Hepatic stellate cell (primary cell): ENCODE results near the gene PACSIN3.
A peak's percentile ranks its signal among the peaks of the same experiment; 100 is the strongest.

ENCODE experiments used
- DNase-seq: peaks from one replicate; pipeline ENCODE4 v3.0.0; 2011; ENCODE audit warnings: low spot score

The PACSIN3 gene

DNA sequence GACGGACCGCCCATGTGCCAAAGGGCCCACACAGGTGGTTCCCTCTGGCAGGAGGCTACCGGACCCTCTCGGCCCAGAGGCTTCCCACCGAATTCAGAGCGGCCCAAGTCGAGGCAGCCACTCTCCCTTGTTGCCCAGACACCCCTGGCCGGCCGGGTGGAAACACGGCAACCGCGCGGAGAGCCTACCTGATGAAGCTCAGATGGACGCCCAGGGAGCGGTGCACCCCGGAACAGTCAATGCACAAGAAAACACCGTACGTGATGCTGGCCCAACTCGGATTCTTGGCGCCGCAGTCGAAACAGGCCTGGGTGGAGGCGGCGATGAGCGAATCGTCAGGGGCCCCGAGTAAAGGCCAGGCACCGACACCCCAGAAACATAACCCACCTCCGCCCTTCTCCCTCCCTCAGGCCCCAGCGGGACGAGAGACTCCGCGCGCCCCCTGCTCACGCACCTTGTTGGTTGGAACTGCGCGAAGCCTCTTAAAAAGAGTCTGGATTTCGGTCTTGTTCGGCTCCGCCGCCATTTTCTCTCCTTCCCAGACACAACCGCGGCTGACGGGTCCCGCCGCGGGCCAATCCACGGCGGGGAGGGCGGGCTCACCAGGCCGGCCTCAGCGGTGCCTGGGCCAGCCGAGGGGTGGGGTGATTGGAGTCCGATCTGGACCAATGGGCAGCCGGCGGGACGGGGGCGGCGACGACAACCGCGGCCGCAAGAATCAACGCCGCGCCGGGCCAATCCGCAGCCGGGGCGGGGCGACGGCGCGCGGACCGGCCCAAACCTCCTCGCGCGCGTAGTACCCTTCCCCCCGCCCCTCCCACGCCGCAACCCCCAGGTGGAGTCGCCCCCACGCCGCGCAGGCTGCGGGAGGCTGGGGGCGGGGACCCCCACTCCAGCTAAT is 9.7 kb downstream of the PACSIN3 start, which contains the start of gene ARFGAP2:
Gene ARFGAP2 (minus strand): TSS at position 552 of the 901 bp plus-strand sequence. CDS start 26 bp downstream, at position 526.
- DNase-seq: peak; percentile 100

DNA sequence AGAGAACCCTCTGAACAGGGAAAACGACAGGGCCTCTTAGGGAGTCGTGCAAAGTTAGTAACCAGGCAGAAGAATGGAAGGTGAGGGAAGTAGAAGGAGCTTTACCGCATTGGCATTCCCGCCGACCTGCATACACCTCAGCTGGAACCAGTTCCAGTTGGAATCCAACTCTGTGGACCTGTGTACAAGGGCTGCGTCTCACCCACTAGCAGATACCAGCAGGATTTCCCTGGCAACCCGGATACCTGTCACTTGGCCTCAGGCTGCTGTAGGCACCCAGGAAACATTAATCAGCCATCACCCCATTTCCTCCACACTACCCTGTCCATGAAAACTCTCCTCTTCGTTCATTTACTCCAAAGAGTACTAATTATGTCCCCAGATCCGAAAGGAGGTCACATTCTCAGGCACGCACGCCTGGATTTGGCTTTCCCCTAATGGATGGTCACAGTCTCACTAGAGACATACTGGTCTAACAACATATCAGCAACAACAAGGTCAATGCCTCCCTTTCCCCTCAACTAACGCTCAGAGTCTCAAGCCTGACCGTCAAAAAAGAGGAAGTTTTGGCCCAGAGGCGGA is 10.4 kb downstream of the PACSIN3 start:
- no peak for DNase-seq

DNA sequence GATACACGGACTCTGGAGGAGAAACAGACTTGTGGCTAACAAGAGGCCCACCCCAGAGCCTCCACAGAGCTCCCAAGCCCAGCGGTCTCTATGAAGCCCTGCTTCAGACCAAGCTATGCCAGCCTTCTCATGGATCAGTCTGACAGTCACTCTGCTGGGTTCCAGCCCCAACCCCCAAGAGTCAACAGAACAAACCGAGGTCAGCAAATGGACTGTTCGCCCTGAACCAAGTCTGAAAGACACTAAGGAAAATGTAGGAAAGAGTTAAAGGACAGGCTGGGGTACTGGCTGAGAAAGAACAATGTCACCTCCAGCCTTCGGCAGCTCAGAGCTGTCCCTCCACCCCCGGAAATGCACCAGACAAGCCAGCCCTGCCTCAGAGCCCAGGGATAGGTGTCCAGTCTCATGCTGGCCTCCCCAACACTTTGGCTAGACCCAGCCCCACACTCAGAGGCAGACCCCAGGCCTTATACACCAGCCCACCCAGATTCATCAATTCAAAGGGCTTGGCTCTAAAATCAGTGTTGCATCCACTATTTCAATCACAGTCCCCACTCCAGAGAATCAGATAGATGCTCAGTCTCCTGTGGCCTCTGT is 13.4 kb downstream of the PACSIN3 start:
- no peak for DNase-seq

DNA sequence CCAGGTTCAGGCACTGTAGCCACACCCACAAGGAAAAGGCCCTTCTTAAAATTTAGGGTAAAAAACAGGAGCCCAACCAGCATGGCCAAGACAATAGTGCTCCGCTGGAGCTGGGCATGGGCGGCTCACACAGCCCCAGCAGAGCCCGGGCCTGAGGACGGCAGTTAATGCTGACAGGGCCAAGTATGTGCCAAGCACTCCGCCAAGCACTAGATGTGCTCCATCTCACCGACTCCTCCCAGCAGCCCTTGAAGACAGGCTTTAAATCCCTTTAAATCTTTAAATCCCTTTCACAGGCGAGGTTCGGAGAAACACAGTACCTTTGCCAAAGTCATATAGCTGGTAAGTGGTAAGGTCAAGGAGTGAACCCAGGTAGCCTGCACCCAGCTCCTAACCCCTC is 14.4 kb downstream of the PACSIN3 start:
- DNase-seq: no peak

DNA sequence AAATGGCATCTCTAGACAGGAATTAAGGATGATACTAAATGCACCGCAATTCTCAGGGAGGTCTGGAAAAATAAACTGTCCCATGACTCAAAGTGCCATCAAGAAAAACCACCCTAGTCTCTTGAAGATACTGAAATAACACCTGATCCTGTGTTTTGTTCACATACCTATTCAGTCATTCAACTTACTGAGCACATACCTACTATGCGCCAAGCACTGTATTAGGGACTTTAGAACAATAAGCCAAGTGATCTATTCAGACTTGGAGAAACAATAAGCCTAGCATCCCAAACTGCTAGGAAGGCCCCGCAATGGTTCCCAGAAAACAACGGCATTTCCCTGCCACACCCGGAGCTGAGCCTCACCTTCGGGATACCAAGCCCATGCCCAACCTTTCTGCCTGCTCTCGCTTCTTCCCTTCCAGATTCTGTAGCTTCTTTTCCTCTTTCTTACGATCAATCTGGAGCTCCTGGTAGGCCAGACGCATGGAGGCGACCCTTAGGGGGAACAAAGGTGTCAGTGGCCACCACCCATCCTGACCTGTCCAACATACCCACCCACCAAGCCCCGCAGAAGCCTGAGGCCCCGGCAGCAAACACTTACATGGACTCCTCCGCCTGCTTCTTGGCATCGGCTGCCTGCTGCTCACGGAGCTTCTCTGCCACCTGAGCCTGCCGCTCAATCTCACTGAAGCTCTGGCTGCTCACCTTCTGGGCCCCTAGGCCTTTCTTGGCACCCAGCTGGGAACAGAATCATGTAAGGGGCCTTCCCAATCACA is 15.0 kb downstream of the PACSIN3 start:
- DNase-seq: no peak

DNA sequence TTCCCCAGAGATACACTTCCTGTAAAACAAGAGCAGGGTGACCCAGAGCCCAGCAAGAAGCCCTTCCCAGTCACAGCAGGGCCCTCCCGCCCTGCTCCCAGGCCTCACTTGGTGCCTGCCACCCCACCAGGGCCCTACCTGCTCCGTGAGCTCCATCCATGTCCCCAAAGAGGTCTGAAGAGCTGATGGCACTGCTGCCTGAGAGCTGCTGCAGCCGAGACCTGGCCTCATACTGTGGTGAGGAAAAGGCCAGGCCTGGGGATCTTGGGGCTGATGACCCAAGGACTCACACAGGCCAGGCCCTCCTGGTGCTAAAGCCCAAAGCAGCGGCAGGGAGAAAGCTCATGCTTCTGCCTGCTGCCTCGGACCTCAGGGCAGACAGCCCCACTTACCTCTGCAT is 19.9 kb downstream of the PACSIN3 start:
- DNase-seq: no peak

DNA sequence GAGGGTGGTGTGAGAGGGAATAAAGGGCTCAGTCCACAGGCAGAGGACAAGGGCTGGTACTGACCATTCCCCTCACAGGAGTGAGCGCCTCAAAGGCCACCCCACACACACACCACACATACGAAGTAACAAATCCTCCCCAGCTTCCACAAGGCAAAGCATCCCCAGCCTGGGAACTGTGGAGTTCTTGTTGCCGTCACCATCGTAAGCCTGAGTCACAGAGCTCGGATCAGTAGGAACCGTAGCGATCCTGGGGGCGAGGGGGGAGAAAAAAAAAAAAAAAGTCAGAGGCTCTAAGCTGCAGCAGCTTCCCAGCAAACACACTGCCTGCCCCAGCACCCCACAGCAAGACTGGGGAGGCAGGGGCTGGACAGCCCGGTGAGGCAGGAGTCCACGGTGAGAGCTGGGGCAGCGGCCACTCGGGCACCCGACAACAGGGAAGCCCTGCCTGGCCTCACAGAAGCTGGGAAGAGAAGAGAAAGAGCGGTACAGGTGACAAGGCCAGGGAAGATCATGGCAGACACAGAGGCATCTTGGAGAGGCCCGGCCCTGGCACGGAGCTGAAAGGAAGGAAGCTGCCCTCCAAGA is 20.9 kb downstream of the PACSIN3 start:
- DNase-seq: no peak

DNA sequence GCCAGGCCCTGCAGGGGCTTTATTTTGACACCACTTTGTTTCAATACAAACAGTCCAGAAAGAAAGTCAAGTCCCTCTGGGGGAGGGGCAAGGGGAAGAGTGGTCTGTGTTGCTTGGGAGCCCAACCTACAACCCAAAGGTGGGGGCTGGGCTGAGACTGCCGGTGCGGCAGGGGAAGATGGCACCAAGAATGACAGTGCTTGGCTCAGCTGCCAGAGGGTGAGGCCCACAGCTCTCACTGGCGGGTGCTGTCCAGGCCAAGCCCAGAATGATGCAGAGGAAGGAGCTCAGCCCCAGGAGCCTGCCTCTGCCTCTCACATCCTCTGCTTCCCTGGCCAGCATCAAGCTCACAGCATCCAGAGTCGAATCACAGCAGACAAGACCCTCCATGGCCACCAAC is 21.9 kb downstream of the PACSIN3 start:
- no peak for DNase-seq

DNA sequence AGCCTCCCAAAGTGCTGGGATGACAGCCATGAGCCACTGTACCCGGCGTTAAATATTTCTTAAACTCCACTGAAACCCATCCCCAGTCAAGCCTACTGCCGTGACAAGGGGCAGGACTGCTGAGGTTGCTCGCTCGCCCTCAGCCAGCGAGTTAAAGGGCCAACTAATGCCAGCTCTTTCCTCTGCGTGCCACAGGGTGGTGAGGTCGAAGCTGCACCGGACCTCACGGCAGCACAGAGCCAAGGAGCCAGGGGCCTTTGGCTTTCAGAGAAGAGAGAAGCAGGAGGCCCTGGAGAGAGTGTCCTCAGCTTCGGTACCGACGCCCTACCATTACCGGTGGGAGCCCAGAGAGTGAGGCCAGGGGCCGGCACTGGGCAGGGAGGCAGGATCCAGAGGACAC is 22.3 kb downstream of the PACSIN3 start:
- no peak for DNase-seq

DNA sequence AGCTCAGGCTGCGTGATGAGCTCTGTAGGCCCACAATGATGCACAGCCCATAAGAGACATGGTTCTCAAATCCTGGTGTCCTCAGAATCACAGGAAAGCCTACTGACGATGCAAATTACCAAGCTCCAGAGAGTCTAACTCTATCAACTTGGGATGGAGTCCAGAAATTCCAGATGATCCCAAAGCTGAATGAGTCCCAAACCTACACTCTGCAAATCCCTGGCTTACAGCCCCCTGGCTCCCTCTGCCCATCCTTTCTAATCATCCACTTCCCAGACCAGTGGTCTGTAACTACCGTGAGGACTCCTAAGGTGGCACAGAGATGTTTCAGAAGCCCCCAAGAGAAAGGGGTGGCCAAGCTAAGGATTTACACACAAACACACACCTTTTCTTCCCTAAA is 23.0 kb downstream of the PACSIN3 start:
- DNase-seq: no peak

DNA sequence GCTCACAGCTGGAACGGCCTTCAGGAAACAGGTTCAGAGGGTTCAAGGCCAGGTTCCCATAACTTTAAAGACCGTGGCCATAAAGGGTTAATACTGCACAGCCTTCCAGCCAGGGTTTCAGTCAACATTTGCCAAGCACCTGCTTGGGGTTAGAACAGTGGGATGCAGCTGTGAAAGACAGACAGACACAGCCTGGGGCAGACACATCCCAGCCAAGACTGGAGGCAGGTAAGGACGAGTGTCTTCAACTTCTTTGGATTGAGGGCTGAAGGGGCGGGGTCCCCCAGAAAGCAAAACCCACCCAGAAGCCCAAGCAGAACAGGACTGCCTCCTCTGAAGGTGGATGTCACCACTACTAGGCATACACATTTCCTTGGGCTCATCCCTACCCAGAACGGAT is 23.8 kb downstream of the PACSIN3 start:
- no peak for DNase-seq

DNA sequence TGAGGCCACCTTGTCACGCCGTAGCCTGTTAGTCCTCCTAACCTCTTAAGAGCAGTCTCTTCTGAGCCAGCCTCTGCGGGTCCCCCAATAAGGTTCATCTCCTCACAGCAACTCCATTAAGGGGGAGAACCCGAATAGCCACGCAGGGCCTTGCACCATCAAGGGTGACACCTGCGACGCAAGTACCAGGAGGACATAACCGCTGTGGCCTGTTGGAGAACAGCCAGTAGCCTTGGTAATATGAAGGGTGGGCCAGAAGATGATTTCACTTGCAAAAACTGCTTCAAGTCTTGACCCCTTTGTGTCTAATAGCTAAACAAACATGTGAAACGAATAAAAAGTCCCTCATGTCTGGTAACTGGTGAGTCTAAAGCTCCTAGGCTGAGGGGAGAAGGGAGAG is 24.3 kb downstream of the PACSIN3 start:
- no peak for DNase-seq

DNA sequence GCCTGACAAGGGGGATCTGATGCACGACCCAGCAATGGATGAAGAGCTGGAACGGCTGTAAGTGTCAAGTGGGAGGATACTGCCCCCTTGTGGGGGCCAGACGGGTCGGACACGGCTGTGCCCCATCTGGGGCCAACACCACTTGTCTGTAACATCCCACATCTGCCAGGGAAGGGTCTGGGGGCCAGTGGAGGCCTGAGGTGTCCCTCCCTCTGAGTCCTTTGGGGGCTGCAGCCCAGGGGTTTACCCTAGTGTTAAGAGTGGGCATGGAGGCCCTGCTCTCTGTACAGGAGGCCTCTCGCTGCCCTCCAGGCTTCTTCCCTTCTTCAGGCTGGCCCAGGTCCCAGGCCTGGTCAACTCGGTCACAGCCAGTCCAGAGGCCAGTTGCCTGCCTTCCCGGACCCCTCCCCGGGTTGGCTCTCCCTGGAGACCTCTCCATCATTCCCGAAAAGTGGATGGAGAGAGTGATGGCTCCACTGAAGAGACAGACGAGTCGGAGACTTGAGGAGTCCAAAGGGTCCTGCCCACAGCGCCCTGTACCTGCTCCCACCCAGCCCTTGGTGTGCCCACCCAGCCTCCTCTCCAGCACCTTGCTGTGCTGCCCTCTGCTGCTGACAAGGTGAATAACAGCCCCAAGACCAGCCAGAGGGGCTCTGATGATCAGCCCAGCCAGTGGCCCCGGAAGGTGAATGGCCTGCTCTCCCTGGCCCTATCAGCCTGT is 24.9 kb downstream of the PACSIN3 start:
- peak; percentile 90 for DNase-seq

DNA sequence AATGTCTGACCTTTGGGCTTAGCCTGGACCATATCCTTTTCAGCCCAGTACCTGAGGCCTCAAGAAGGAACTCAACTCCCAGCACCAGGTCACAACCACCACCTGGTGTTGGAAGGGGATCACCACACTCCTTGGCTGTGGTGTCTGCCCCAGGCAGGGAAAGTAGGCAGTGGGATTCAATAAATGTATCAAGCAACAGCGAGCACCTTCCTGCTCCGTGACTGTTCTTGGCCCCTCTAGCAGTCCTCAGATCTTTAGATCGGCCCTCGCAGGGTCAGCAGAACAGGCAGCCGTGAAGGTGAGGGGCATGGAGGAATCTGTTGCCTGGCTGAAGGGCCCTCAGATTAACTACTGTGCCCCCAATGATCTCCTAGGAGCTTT is 25.5 kb downstream of the PACSIN3 start:
- no peak for DNase-seq

DNA sequence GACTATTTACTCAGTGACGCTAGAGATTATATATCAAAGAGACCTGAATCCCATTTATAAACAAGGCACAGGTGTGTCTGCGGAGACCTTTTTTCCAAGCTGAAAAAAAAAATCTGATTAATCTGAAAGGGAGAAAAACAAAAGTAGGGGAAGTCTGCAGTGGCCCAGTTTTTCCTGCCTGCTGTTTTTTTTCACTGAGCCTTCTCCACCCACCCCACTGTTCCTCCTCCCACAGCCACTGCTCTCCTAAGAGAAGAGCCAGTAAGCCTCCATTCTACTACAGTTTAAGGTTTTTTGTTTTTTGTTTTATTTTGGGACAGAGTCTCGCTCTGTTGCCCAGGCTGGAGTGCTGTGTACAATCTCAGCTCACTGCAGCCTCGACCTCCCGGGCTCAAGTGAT is 28.0 kb downstream of the PACSIN3 start:
- DNase-seq: no peak

DNA sequence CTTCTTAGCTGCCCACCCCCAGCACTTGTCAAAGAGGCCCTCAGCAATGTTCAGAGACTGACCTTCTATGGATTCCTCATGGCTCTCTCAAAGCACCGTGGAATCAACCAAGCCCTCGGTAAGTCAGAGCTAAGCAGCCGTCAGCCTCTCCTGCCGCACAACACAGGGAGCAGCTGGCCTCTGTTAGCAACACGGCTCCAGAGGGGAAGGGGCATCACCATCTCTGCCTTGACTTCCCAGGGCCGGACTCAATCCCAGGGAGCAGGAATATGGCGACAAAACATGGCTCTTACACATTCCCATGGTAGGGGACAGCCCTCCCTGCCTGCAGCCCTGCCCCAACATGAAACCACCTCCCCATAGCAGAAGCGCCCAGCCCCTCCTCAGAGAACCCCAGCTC is 28.4 kb downstream of the PACSIN3 start:
- DNase-seq: no peak

DNA sequence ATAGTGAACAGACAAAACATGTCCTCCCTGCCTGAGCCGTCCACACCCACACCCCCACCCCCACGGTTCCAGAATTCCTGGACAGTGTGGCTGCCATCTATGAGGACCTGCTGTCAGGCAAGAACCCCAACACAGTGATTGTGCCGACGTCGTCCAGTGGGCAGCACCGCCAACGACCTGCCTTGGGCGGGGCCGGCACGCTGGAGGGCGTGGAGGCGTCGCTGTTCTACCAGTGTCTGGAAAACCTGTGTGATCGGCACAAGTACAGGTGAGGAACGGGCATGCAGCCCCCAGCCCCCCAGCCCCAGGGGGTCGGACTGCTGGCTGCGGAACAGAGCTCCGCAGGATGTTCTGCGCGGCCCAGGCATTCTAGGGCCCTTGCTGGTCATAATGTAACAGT is 29.3 kb downstream of the PACSIN3 start:
- DNase-seq: no peak

DNA sequence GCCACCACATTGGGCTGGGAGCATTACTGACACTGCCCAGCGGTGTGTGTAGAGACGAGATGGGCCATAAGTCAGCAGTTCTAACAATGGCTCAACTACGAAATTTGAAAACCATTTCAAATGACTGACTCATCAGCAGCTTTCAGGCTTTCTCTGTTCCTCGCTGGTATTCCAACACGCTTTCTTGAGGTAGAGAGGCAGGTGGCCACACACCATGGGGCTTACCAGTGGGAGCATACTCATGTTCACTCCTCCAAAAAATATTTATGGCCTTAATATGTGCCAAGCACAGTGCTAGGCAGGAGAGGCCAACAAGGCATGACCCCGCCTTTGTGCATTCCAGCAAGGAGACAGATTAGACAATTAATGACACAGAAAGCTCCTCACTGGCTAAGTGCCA is 29.9 kb downstream of the PACSIN3 start:
- DNase-seq: no peak

DNA sequence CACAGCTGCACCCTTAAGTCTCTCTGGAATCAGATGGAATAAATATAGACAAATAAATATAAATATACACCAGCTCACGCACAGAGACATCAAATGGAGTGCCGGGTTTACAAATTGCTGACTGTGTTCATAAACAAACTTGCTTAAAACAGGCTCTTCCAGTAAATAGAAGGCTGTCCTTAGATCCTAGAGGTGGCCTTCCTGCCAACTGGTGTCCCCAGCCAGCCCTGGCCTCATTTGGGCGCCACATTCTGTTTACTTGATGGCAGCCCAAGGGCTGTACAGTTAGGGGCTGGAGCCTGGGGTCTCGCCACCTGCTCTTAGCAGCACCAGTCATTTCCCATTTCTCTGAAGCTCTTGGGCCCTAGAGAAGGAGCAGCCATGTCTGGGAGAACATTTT is 30.4 kb downstream of the PACSIN3 start:
- DNase-seq: no peak

DNA sequence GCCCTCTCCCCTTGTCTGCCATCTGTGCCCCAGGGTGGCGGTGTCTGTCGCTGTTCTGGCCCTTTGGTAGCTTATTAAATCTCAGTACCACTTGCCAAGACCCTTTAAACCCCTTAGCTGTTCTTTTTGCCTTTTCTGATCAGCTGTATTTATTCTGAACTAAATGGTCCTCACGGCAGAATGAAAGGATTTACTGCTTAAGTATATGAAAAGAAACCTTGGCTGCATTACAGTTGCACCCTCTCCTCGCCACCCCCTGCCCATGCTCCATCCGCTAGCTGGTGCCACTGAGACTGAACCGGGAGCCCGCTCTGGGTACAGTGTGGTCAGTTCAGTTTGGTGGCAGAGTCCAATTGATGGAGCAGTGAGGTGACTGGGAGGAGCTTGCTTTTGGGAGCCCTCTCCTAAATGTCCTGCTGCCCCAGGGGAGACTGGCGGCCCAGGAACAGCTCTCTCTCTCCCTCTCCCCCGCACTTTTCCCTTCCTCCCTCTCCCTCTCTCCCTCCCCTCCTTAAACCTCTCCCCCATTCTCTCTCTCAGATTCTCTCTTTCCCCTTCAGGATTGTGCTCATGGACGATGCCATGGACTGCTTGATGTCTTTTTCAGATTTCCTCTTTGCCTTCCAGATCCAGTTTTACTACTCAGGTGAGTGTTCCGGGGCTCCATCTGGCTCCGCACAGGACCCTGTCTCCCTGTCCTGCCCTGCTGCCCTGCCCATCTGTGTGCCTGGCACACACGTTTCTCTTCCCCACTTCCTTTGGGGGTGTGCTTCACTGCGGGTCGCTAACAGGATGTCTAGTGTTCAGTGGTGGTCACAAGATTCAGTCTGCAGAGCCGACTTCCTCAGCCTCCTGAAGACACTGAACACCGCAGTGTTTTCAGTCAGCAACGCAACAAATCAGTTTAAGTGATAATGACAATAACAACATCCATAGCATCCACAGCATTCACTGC is 31.3 kb downstream of the PACSIN3 start:
- no peak for DNase-seq
